Cortex of kidney (tissue), 1 donor: ENCODE measurements around the gene ESRRG.
"Not testable (repeated sequence)": the region's sequence is repeated elsewhere in the genome, so short reads cannot be mapped to it uniquely, and the experiment has no call there.

Experiments used
- DNase-seq: peaks from one replicate; lab custom pipeline; 2025; lab: John Stamatoyannopoulos, UW

ESRRG gene

GRCh38 chr1:216563087-216563486 is 160.1 kb downstream of the ESRRG start:
- DNase-seq: no peak

GRCh38 chr1:216562383-216562782 is 160.8 kb downstream of the ESRRG start:
- no peak for DNase-seq

GRCh38 chr1:216560527-216560926 is 162.7 kb downstream of the ESRRG start:
- DNase-seq: no peak

- no peak for DNase-seq
Observed at GRCh38 chr1:216559359-216559758, 163.9 kb downstream of the ESRRG start.

GRCh38 chr1:216555653-216556052 is 167.6 kb downstream of the ESRRG start:
- no peak for DNase-seq

GRCh38 chr1:216554934-216555333 is 168.3 kb downstream of the ESRRG start:
- no peak for DNase-seq

- DNase-seq: no peak
Observed at GRCh38 chr1:216553766-216554165, 169.5 kb downstream of the ESRRG start.

GRCh38 chr1:216553040-216553439 is 170.2 kb downstream of the ESRRG start:
- DNase-seq: no peak

- no peak for DNase-seq
Observed at GRCh38 chr1:216549796-216550195, 173.4 kb downstream of the ESRRG start.

GRCh38 chr1:216542741-216543140 is 180.5 kb downstream of the ESRRG start:
- no peak for DNase-seq

- DNase-seq: no peak
Observed at GRCh38 chr1:216542263-216542662, 181.0 kb downstream of the ESRRG start.

GRCh38 chr1:216535751-216536150 is 187.5 kb downstream of the ESRRG start:
- no peak for DNase-seq

- DNase-seq: no peak
Observed at GRCh38 chr1:216535059-216535458, 188.2 kb downstream of the ESRRG start.

- DNase-seq: no peak
Observed at GRCh38 chr1:216533776-216534175, 189.5 kb downstream of the ESRRG start.

GRCh38 chr1:216532251-216532798 is 190.9 kb downstream of the ESRRG start:
- DNase-seq: no peak

GRCh38 chr1:216531263-216532239 is 191.7 kb downstream of the ESRRG start:
- DNase-seq: no peak

- DNase-seq: not testable (repeated sequence)
Observed at GRCh38 chr1:216529851-216530250, 193.4 kb downstream of the ESRRG start.

- DNase-seq: no peak
Observed at GRCh38 chr1:216528816-216529215, 194.4 kb downstream of the ESRRG start.

GRCh38 chr1:216523449-216524190 is 199.6 kb downstream of the ESRRG start:
- DNase-seq: no peak

- DNase-seq: no peak
Observed at GRCh38 chr1:216523043-216523442, 200.2 kb downstream of the ESRRG start.

GRCh38 chr1:216521477-216521876 is 201.8 kb downstream of the ESRRG start:
- DNase-seq: no peak

GRCh38 chr1:216518844-216519627 is 204.2 kb downstream of the ESRRG start:
- DNase-seq: no peak
